ENCODE data around the gene STXBP5.
"Not testable (repeated sequence)": the region's sequence is repeated elsewhere in the genome, so short reads cannot be mapped to it uniquely, and the experiment has no call there.

STXBP5 gene

DNA sequence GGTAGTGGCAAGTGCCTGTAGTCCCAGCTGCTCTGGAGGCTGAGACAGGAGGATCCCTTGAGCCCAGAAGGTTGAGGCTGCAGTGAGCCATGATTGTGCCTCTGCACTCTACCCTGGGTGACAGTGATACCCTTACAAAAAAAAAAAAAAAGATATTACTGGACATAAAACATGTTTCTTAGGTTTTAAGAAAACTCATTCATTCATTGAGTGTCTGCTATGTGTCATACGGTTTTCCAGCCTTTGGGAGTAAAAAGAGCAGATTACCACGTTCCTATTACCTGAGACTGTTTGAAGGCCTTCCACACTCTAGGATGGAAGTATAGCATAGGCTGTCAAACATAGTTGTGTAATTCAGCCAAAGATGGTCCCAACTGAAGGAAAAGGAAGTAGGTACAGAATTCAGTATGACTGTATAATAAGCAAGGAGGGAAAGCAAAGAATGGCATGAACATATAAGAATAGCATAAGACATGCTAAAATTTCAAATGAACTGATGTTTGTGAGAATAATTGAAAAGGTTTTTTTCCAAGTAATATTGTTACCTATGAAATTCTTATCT, 22.0 kb downstream of the STXBP5 start:
- DNase-seq (ENCODE audit: low read depth, low spot score), result no peak
- no peak overlapping the region for H3K4me3 ChIP-seq (ENCODE audit: low read length)

- no peak for DNase-seq (ENCODE audit: low read depth, low spot score)
- H3K4me3 ChIP-seq (ENCODE audit: low read length), result no peak overlapping the region
Observed at GRCh38 chr6:147226877-147227276, 22.7 kb downstream of the STXBP5 start.

GRCh38 chr6:147227770-147228320, 23.6 kb downstream of the STXBP5 start:
- H3K4me3 ChIP-seq (ENCODE audit: low read length), result no peak overlapping the region
- no peak for DNase-seq (ENCODE audit: low read depth, low spot score)

GRCh38 chr6:147231589-147231988, 27.4 kb downstream of the STXBP5 start:
- DNase-seq (ENCODE audit: low read depth, low spot score), result no peak

DNA sequence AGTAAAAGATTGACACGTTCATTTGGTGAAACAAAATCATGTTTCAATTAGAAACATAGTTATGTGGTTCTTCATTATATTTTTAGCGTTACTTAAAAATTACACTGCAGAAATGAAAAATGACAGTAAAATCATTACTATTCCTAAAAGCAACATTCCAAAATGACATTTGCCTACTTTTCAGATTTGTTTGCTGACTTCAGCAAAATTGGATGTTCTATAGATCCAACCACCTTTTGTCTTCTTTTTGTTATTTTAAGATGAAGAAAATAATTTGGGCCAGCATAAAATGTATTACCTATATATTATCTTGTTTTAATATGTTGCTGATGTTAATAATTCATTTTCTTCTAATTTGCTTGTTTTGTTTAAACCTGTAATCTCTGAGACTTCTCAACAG, 30.5 kb downstream of the STXBP5 start:
- DNase-seq (ENCODE audit: low read depth, low spot score), result no peak
- H3K4me3 ChIP-seq (ENCODE audit: low read length), result no peak overlapping the region

More at GRCh38 chr6:147231589-147231988, 27.4 kb downstream of the STXBP5 start:
- H3K4me3 ChIP-seq (ENCODE audit: low read length), result no peak overlapping the region

GRCh38 chr6:147238164-147238563, 33.9 kb downstream of the STXBP5 start:
- no peak overlapping the region for H3K4me3 ChIP-seq (ENCODE audit: low read length)
- DNase-seq (ENCODE audit: low read depth, low spot score), result no peak

DNA sequence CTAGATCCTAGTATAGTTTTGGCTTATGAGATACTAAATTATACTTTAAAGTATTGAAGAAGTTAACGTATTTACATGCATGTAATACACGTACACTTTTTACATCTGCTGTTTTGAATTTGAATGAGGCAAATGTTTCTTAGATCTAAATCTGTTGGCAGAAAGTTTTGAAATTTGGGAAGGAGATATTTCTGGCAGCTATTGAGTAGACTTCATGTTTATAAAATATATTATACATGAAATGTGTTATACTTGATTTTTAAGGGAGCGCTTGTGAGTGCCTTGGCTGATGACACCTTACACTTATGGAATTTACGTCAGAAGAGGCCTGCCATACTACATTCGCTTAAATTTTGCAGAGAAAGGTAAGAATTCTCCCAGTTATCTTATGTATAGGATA, 34.7 kb downstream of the STXBP5 start:
- DNase-seq (ENCODE audit: low read depth, low spot score), result no peak
- H3K4me3 ChIP-seq (ENCODE audit: low read length), result no peak overlapping the region

DNA sequence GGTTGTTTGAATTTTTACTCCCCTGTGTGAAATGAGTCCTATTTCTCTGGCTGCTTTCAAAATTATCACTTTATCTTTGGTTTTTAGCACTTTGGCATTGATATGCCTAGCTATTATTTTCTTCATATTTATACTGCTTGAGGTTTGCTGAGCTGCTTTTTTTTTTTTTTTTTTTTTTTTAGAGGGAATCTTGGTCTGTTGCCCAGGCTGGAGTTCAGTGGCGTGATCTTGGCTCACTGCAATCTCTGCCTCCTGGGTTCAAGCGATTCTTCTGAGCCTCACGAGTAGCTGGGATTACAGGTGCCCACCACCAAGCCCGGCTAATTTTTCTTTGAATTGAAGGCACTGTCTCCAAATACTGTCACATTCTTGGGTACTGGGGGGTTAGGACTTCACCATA, 40.6 kb downstream of the STXBP5 start:
- DNase-seq (ENCODE audit: low read depth, low spot score), result no peak
- no peak overlapping the region for H3K4me3 ChIP-seq (ENCODE audit: low read length)

- no peak for DNase-seq (ENCODE audit: low read depth, low spot score)
- H3K4me3 ChIP-seq (ENCODE audit: low read length), result no peak overlapping the region
Observed at GRCh38 chr6:147245693-147246092, 41.5 kb downstream of the STXBP5 start.

DNA sequence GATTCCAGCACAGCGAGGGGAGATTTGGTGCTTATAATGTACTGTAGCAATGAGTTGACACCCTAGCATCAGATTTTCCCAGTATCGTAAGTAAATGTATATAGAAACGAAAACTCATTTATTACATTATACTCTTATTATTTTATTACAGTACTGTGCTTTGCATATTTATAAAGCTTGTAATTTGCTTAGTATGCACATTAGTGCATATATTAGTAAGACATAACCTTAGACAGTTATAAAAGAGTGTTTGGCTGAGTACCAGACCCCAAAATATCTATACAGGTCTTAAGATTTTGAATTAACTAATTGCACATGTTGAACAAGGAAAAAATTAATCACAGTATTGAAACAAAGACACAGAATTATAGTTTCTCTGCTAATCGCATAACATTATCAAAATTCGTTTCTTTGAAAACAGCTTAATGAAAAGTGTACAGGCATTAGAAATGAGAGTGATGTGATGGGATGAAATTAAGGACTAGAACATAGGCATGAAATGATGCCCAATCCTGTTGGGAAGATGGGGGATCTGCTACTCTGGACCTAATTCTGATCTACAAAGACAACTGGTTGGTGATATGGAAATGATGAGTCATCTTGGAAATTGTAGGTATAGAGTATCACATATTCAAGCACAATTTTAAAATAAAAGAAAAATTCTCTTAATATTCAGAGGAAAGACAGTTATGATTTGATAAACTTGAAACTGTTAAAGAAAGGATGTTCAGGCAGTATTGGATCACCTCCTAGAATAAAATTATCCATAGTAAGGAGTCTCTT, 42.8 kb downstream of the STXBP5 start:
- H3K4me3 ChIP-seq (ENCODE audit: low read length), result no peak overlapping the region
- no peak for DNase-seq (ENCODE audit: low read depth, low spot score)

- DNase-seq (ENCODE audit: low read depth, low spot score), result no peak
Observed at GRCh38 chr6:147248859-147249258, 44.6 kb downstream of the STXBP5 start.

GRCh38 chr6:147251072-147251471, 46.9 kb downstream of the STXBP5 start:
- H3K4me3 ChIP-seq (ENCODE audit: low read length), result no peak overlapping the region
- DNase-seq (ENCODE audit: low read depth, low spot score), result no peak

More at GRCh38 chr6:147248859-147249258, 44.6 kb downstream of the STXBP5 start:
- no peak overlapping the region for H3K4me3 ChIP-seq (ENCODE audit: low read length)

- DNase-seq (ENCODE audit: low read depth, low spot score); H3K4me3 ChIP-seq (ENCODE audit: low read length): not testable (repeated sequence)
Observed at GRCh38 chr6:147254929-147255473, 50.8 kb downstream of the STXBP5 start.

- H3K4me3 ChIP-seq (ENCODE audit: low read length), result no peak overlapping the region
- peak; percentile 8 for DNase-seq (ENCODE audit: low read depth, low spot score)
Observed at GRCh38 chr6:147255948-147256674, 51.9 kb downstream of the STXBP5 start.

DNA sequence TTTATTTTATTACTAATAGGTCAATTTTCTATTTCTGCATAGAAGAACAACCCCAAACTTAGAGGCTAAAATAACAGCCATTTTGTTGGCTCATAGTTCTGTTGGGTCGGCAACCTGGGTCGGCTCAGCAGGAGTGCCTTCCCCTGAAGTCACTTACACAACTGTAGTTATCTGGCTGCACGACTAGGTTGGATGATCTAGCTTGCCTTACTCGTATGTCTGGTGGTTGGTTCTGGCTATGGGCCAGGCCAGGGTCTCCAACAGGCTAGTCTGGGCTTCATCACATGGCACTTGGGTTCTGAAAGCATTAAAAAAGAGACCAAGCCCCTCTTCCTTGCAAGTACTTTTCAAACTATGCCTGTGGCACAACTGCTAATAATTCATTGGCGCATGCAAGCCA, 53.5 kb downstream of the STXBP5 start:
- no peak for DNase-seq (ENCODE audit: low read depth, low spot score)
- no peak overlapping the region for H3K4me3 ChIP-seq (ENCODE audit: low read length)

- H3K4me3 ChIP-seq (ENCODE audit: low read length), result no peak overlapping the region
- no peak for DNase-seq (ENCODE audit: low read depth, low spot score)
Observed at GRCh38 chr6:147260091-147260490, 55.9 kb downstream of the STXBP5 start.

GRCh38 chr6:147262946-147263345, 58.7 kb downstream of the STXBP5 start:
- DNase-seq (ENCODE audit: low read depth, low spot score), result no peak
- no peak overlapping the region for H3K4me3 ChIP-seq (ENCODE audit: low read length)

- H3K4me3 ChIP-seq (ENCODE audit: low read length), result no peak overlapping the region
- no peak for DNase-seq (ENCODE audit: low read depth, low spot score)
Observed at GRCh38 chr6:147266821-147267220, 62.6 kb downstream of the STXBP5 start.

- DNase-seq (ENCODE audit: low read depth, low spot score), result no peak
- H3K4me3 ChIP-seq (ENCODE audit: low read length), result no peak overlapping the region
Observed at GRCh38 chr6:147267658-147268057, 63.4 kb downstream of the STXBP5 start.

DNA sequence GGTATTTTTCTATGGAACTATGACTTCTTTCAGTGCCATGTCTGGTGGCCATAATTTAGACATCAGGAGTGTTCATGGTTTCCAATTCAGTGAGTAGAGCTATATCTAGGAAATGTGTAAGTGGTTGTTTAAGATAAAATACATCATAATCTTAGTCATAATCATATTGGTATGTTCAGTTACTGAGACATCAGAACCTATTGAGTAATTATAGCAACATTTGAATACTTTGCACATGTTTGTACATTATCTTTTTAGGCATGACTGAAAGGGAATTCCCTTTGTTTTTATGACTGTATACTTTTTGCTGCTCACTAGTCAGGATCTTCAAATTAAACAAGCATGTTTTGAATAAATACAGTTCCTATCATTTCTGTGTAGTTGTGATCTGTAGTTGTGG, 64.0 kb downstream of the STXBP5 start:
- no peak overlapping the region for H3K4me3 ChIP-seq (ENCODE audit: low read length)
- no peak for DNase-seq (ENCODE audit: low read depth, low spot score)
